ENCODE data around the gene TMEM25. TPM values are rescaled to one million over a fixed set of nuclear protein-coding genes. Genes with fewer than 3 reads are reported as not detected.
A peak's percentile ranks its signal among the peaks of the same experiment; 100 is the strongest.
"Not testable (repeated sequence)": the region's sequence is repeated elsewhere in the genome, so short reads cannot be mapped to it uniquely, and the experiment has no call there.

TMEM25 gene
- total RNA-seq, result 15.6 and 22.3 TPM in 2 replicates
- polyA plus RNA-seq (2012), result 10.4 TPM

DNA sequence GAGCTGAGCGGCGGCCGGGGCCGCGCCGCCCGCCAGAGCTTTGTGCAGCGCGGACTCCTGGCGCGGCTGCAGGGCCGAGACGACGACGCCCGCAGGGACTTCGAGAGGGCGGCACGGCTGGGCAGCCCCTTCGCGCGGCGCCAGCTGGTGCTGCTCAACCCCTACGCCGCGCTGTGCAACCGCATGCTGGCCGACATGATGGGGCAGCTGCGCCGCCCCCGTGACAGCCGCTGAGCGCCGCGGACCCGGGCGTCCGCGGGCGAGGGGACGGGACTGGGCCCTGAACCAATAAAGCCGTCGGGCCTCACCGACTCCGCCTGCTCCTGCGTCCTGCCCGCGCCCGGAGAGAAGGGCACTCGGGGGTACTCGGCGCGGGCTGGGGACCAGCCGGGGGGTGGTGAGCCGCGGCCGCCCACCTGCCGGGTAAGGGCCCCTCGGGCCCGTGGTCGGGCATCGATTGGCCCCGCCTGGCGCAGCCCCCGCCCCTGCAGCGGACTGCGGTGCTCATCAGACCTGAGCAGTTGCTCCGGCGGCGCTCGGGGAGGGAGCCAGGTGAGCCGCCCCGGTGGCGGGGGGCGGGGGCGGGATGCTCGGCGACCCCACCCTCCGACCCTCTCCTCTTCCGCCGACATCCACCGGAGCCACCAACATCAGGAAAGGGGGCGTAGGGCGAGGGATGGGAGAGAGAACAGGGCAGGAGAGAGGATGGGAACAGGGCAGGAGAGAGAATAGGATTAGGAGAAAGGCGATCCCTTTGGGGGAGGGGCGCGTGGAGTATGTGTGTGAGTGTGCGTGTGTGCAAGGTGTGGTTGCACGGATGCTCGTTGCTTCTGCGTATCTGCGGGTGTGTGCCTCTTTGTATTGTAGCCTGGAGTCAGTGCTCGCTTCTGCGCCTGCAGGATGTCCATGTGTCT, at the start of gene TMEM25:
Gene TMEM25, plus strand, starts transcription at position 510 of the 914 bp plus-strand sequence. CDS start 610 bp downstream, outside the sequence.
- DNase-seq (ENCODE audit: low read depth), result peak; percentile 88

DNA sequence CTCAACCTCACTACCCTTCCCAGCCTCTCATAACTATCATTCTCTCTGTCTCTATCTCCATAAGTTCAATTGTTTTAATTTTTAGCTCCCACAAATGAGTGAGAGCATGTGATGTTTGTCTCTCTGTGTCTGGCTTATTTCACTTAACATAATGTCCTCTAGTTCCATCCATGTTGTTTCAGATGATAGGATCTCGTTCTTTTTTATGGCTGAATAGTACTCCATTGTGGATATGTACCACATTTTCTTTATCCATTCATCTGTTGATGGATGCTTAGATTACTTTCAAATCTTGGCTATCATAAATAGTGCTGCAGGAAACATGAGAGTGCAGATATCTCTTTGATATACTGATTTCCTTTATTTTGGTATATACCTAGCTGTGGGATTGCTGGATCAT, 49.8 kb upstream of the TMEM25 start:
- DNase-seq (ENCODE audit: low read depth), result not testable (repeated sequence)

DNA sequence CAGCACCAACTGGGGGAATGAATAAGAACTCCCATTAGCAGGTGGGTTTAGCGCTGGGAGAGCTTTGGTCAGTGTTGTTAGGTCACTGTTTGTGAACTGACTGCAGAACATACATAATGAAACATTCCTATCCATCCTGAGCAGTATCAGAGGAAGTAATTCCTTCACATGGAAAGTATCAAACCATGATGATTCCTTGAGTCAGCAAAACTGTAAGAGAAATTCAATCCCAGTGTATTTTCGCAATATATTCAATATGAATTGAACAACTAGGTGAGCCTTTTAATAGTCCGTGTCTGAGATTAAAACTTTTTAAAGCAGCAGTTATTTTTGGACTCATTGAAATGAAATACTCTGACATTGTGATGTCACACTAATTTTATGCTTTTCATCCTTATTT, 46.6 kb upstream of the TMEM25 start:
- DNase-seq (ENCODE audit: low read depth), result no peak

DNA sequence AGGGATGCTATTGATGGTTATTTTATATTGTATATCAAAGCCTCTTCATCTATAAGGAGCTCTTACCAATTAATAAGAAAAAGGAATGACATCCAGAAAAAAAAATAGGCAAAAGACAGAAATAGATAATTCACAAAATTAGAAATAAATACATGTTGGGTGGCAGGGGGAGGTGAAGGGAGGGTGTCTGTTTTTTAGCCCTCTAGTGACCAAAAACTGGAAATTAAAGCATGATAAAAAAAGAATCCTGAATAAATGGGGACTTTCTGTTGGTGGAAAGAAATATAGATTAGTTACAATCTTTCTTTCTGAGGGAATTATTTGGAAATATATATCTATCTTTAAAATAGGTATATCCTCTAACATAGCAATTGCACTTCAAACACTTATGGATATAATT, 45.7 kb upstream of the TMEM25 start:
- DNase-seq (ENCODE audit: low read depth), result no peak

DNA sequence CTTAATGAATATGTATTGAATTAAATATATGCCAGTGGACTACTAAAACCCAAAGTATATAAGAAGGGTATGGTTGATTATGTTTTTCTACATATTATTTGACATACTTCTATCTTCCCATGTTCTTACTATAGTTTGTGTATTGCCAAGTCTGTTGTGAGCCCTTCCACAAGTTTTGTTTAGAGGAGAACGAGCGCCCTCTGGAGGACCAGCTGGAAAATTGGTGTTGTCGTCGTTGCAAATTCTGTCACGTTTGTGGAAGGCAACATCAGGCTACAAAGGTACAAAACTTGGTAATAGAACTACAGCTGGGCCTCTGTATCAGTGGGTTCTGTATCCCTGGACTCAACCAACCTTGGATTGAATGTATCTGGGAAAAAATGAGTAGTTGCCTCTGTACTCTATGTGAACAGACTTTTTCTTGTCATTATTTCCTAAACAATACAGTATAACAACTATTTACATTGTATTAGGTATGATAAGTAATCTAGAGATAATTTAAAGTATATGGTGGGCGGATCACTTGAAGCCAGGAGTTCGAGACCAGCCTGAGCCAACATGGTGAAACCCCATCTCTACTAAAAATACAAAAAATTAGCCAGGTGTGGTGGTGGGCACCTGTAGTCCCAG, 42.4 kb upstream of the TMEM25 start:
- DNase-seq (ENCODE audit: low read depth), result peak; percentile 79

DNA sequence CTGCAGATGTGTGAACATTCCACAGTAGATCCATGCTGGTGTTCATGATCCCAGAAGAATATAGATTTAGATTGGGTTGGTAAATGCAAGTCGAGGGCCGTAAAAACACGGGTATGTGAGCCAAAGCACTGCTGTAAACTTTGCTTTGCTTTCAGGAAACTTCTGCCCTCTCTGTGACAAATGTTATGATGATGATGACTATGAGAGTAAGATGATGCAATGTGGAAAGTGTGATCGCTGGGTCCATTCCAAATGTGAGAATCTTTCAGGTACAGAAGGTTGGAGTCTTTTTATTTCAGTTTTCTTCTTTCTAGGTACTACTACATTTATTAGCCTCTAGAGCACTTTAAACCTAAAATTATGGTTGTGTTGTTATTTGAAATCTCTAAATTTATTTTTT, 40.0 kb upstream of the TMEM25 start:
- DNase-seq (ENCODE audit: low read depth), result no peak

DNA sequence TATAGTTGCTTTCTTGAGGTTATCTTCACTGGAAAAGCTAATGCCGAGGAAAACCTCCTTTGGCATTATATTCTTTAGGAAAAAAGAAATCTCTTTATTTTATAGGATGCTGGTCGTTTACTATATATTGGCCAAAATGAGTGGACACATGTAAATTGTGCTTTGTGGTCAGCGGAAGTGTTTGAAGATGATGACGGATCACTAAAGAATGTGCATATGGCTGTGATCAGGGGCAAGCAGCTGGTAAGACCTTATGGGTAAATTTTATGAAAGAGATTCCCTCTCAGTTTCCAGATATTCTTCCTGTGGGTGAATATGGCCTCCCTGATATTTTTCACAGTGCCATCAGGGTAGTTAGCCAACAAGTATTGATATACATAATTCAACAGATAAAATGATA, 33.2 kb upstream of the TMEM25 start:
- DNase-seq (ENCODE audit: low read depth), result peak; percentile 9

DNA sequence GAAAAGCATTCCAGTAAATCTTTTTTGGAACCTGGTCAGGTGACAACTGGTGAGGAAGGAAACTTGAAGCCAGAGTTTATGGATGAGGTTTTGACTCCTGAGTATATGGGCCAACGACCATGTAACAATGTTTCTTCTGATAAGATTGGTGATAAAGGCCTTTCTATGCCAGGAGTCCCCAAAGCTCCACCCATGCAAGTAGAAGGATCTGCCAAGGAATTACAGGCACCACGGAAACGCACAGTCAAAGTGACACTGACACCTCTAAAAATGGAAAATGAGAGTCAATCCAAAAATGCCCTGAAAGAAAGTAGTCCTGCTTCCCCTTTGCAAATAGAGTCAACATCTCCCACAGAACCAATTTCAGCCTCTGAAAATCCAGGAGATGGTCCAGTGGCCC, 27.8 kb upstream of the TMEM25 start:
- DNase-seq (ENCODE audit: low read depth), result no peak

DNA sequence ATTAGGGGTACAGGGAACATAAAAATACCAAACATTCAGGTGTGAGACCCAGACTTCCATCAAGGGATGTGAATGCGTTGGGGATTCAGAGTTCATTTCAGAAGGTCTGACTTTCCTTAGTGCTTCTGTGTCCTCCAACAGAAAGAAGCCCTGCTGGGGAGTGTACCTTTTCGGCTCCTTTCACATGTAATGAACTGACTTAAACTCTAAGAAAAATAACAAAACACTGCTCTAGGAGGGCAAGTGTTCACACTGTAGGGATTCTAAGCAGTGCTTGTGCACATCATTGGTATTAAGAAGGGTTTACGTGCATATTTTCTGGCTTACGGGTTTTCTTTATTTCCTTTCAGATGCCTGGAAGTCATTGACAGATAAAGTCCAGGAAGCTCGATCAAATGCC, 19.4 kb upstream of the TMEM25 start:
- DNase-seq (ENCODE audit: low read depth), result no peak

DNA sequence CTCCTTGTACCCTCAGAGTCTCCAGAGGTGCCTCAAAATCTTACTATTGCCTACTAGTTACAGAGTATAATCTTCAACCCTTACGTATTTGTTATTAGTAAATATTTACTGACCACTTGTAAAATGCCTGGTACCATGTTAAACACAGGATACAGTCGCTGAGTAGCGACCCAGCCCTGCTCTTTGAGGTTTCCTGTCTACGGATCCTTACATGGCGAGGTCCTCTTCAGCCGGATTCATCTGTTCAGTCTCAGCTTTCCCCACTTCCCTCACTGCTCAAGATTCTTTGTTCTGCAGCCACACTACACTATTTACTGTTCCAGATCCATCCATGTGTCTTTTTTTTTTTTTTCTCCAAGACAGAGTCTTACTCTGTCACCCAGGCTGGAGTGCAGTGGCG, 16.9 kb upstream of the TMEM25 start:
- DNase-seq (ENCODE audit: low read depth), result no peak

DNA sequence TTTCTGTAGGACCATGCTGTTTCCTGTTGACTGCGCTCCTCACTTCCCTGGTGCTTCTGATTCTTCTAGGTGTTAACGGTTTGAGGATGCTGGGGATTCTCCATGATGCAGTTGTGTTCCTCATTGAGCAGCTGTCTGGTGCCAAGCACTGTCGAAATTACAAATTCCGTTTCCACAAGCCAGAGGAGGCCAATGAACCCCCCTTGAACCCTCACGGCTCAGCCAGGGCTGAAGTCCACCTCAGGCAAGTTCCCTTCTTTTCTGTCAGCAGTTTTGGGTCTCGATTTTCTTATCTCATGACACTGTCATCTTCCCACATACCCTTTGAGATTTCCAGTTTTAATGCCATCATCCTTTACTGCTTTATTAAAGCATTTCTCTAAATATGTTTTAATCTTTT, 11.4 kb upstream of the TMEM25 start:
- no peak for DNase-seq (ENCODE audit: low read depth)

DNA sequence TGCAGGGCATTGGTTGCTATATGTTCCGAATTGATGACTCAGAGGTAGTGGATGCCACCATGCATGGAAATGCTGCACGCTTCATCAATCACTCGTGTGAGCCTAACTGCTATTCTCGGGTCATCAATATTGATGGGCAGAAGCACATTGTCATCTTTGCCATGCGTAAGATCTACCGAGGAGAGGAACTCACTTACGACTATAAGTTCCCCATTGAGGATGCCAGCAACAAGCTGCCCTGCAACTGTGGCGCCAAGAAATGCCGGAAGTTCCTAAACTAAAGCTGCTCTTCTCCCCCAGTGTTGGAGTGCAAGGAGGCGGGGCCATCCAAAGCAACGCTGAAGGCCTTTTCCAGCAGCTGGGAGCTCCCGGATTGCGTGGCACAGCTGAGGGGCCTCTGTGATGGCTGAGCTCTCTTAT, 9.1 kb upstream of the TMEM25 start:
- peak; percentile 53 for DNase-seq (ENCODE audit: low read depth)

DNA sequence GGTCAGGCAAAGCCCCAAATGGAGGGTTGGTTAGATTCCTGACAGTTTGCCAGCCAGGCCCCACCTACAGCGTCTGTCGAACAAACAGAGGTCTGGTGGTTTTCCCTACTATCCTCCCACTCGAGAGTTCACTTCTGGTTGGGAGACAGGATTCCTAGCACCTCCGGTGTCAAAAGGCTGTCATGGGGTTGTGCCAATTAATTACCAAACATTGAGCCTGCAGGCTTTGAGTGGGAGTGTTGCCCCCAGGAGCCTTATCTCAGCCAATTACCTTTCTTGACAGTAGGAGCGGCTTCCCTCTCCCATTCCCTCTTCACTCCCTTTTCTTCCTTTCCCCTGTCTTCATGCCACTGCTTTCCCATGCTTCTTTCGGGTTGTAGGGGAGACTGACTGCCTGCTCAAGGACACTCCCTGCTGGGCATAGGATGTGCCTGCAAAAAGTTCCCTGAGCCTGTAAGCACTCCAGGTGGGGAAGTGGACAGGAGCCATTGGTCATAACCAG, 8.4 kb upstream of the TMEM25 start:
- peak; percentile 83 for DNase-seq (ENCODE audit: low read depth)

DNA sequence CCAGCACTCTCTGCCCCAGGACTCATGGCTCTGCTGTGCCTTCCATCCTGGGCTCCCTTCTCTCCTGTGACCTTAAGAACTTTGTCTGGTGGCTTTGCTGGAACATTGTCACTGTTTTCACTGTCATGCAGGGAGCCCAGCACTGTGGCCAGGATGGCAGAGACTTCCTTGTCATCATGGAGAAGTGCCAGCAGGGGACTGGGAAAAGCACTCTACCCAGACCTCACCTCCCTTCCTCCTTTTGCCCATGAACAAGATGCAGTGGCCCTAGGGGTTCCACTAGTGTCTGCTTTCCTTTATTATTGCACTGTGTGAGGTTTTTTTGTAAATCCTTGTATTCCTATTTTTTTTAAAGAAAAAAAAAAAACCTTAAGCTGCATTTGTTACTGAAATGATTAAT, 6.6 kb upstream of the TMEM25 start:
- peak; percentile 60 for DNase-seq (ENCODE audit: low read depth)

DNA sequence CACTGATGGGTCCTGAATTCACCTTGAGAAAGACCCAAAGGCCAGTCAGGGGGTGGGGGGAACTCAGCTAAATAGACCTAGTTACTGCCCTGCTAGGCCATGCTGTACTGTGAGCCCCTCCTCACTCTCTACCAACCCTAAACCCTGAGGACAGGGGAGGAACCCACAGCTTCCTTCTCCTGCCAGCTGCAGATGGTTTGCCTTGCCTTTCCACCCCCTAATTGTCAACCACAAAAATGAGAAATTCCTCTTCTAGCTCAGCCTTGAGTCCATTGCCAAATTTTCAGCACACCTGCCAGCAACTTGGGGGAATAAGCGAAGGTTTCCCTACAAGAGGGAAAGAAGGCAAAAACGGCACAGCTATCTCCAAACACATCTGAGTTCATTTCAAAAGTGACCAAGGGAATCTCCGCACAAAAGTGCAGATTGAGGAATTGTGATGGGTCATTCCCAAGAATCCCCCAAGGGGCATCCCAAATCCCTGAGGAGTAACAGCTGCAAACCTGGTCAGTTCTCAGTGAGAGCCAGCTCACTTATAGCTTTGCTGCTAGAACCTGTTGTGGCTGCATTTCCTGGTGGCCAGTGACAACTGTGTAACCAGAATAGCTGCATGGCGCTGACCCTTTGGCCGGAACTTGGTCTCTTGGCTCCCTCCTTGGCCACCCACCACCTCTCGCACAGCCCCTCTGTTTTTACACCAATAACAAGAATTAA, 6.1 kb upstream of the TMEM25 start:
- DNase-seq (ENCODE audit: low read depth), result peak; percentile 93

DNA sequence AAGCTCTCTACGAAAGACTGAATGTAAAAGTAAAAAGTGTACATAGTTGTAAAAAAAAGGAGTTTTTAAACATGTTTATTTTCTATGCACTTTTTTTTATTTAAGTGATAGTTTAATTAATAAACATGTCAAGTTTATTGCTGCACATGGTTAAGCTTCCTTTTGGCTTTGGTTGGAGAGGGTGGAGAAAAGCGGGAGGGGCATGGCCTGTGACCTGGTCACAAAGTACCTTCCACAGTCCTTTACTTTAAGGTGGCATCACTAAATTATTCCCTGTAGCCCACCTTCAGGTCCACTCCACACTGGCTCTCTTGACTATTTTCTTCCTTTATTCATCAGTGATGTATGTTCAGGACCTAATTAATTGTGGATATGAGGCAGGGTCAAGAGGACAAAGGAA, 4.3 kb upstream of the TMEM25 start:
- no peak for DNase-seq (ENCODE audit: low read depth)

DNA sequence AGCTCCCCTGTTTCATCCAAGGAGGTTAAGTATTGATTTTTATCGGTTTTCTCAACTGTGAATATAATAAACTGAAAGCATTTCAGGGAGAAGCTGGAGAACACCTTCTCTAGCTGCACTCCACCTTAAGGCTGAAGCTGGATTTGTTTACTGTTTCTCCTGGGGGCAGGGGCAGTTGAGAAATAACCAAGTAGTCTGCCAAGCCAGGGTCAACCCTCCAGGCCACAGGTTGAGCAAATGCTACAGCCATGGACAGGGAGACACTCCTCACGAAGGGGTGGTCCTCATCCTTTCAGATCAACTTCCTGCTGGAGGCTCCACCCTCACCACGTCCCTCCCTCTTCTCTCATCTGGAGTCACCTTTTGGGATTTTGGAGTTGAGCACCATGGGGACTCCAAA, 3.9 kb upstream of the TMEM25 start, which contains the start of gene TTC36:
Gene TTC36, plus strand, starts transcription at position 366 of the 400 bp plus-strand sequence. Its CDS starts 21 bp downstream, at position 387.
- no peak for DNase-seq (ENCODE audit: low read depth)

DNA sequence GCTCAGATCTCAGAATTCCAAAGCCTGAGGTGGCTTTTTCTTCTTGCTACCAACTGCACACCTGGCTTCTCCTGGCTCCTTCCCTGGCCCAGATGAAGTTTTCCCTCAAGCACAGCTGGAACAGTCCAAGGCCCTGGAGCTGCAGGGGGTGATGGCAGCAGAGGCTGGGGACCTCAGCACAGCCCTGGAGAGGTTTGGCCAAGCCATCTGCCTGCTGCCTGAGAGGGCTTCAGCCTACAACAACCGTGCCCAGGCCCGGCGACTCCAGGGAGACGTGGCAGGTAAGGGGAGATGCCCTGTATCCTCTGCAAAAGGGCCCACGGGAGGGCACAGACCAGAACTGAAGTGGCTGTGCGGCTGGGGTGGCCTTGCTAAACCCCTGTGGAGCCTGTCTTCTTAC, 2.5 kb upstream of the TMEM25 start:
- no peak for DNase-seq (ENCODE audit: low read depth)

DNA sequence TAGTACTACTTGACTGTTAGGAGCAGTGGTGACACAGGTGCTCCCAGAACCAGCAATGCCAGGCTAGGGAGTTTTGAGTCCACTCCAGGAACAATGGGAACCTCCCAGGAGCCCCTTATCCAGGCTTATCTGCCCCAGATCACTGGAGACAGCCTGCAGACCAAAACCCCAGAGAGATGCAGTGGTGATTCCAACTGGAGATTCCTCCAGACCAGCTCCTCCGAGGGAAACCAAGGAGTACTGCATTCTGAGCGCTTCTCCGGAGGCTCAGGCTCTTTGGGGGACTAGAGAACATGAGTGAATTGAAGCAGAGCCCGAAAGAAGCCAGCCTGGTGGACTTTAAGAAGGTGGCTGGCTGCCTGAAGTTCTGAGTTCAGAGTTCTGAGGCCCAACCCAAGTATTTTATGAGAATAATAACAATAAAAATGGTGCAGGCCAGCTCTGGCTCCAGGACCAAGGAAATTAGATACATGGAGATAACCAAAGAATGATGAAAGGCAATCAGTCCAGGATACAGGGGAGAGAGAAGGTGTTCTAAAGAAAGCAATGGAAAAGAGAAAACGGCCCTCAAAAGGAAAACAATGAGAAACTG, 1.3 kb upstream of the TMEM25 start:
- DNase-seq (ENCODE audit: low read depth), result peak; percentile 35

DNA sequence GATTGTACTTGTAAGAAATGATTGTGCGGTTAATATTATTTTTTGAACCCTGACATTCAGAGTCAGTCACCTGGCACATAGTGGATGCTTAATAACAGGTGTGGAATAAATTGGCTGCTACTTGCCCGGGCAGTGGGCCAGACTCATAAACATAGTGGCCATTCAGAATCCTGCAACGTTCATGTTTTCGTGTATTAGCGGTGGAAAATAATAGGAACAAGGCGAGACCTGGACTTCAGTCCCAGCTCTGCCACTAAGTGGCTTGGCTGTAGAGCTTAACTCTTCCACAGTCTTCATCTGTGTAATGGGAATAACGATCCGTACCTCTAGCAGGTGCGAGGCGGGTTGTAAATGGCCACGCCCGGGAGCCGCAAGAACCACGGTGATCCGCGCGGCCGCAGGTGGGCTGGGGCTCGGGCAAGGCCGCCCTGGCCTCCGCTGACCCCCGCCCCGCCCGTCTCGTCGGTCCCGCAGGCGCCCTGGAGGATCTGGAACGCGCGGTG, 761 bp upstream of the TMEM25 start:
- DNase-seq (ENCODE audit: low read depth), result no peak

DNA sequence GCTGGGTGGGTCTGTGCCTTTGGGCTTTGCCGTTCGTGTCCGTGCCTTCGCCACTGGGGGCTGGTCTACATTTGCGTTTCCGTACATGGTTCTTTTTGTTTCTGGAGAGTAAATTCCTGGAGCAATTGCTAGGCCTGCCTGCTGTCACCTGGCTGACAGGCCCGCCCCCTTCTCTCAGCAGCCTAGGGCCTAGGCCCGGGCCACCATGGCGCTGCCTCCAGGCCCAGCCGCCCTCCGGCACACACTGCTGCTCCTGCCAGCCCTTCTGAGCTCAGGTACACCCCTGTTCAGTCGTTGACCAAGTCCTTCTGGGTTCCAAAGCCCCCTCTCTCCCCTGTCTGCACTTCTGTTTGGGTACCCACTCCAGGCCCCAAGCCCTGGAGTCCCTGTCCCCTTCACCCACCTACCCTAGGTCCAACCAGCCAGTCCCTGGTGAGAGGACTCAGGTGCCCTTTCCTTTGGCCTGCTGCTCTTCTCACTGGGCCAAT, 649 bp downstream of the TMEM25 start:
- DNase-seq (ENCODE audit: low read depth), result no peak

All from myocyte (in vitro differentiated cells).